ENCODE results near the gene IFNA6.
A peak's percentile ranks its signal among the peaks of the same experiment; 100 is the strongest.

Gene IFNA6

DNA sequence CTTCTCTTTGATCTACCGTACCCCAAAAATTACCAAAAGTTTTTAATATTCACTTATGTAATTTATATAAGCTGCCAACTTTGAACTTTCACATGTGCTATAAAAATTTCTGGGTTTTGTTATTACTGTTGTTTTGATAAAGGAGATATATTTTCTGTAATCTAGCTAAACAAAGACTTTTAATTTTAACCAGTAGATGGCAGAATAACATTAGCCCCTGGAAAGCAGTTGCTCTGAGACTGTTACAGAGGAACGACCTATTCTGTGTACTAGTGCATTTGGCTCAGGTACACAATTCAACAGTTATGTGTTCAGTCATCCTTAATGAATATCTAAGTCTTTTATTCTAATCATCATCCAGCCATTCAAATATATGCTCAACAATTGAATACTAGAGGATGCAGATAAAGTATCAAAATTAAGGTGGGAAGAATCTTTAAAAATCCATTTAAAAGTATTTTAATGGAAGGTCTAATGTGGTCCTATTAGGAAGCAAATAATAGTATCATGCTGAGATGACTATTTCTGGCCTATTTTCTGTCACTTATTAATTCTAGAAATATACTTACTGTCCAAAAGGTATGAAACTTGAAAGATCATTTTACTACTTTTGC lies 24.1 kb downstream of the IFNA6 start:
- DNase-seq, result peak in 2 of 3 experiments; percentile 43 to 59

- no peak for DNase-seq
These were observed 26.6 kb downstream of the IFNA6 start for GRCh38 chr9:21324047-21324446.

- DNase-seq, result peak in 1 of 3 experiments; percentile 28
These were observed 27.7 kb downstream of the IFNA6 start for GRCh38 chr9:21322911-21323461.

- no peak for DNase-seq
These were observed 30.2 kb downstream of the IFNA6 start for GRCh38 chr9:21320465-21320864.

DNA sequence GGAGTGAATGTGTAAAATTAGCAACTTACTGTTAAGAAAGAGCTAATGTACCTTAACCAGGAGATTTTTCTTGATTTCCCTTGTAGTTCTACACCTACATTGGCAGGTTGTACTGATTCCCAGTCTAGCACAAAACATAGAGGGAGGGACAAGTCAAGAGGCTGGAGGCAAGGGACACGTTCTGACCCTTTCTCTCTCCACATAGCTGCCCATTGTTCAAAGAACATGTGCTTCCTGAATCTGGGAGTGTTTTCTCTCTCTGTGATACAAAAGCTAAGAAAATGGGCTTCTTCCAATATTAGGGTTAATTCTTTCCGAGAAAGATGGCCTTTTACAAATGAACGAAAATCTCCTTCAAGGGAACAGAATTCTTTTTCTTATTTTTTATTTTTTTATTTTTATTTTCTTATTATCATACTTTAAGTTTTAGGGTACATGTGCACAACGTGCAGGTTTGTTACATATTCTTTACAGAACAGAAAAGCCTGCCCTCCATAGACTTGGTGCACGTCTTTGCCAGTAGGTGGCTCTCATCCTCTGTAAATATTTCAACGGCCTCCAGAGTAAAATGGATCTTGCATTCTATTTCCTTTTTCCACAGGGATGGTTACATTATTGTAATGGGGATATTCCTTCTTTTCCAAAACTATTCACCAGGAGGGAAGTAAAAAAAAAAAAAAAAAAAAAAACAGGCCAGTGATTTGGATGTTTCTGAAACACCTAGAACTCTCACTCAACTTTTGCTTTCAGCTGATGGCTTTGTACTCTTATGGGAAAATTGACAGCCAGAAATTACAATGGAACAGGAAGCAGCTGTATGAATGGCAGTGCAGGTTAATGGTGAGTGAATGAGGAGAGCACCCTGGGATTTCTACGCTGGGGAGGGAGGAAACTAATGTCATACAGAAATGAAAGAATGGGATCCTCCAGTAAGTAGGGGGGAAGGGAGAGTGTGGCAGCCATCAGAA lies 32.4 kb downstream of the IFNA6 start:
- peak; percentile 7 to 57 (median 13) for DNase-seq

DNA sequence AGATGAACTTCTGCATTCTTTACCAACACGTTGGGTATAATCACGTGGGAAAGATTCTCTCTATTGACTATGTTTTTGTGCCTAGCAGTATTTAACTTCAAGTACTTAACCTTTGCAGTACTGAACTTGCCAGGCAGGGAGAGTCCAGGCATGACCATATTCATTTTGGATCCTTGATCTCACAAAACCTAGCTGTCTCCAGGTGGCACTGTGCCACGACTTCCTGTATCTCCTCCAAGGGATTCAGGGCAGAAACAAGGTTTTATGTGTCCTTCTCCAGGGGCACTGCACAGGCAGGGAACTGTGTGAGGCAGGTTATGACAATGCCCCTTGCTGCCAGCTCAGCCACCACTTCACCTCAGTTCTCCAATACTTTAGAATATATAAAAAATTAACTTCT lies 33.8 kb downstream of the IFNA6 start:
- DNase-seq, result no peak

DNA sequence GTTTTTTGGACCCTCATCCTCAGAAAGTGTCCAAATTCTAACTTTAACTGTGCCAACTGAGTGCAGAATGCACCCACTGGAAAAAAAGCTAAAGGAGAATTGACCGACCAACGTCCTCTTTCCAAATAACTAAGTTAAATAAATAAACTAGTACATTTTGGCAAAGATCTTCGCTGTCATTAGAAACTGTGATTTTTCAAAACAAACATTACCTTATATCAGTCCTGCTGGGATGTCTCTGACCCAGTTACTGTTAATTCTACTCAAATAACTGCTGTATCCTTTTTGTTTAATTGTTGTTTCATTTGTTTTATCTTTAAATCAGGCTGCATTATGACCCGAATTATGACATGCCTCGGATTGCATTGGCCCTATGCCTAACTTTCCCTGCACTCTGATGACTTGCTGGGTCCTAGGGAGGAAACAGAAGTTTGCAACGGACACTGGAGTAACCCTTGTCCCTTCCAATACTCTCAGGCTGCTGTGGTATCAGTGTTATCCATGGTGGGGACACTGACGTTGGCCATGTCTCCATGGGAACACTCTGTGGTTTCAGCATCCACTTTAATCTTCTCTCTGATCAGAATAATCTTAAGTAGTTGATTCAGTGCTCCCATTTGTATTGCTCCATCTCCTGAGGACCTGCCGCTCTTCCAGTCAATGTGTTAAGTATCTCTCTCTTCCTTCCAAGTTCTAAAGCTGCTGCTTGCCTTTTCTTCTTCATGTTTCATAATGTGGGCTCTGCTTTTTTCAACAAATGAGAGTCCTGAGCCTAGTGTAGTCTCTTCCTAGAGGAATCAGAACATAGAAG lies 34.5 kb downstream of the IFNA6 start:
- no peak for DNase-seq

DNA sequence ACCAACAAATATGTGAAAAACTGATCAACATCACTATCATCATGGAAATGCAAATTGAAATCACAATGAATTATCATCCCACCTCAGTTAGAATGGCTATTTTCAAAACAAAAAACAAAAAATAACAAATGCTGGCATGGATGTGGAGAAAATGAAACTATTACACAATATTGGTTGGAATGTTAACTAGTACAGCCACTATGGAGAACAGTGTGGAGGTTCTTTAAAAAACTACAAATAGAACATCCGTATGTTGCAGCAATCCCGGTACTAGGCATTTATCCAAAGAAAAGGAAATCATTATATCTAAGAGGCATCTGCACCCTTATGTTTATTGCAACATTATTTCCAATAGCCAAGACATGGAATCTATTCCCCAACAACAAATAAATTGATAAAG lies 36.5 kb downstream of the IFNA6 start:
- no peak for DNase-seq

DNA sequence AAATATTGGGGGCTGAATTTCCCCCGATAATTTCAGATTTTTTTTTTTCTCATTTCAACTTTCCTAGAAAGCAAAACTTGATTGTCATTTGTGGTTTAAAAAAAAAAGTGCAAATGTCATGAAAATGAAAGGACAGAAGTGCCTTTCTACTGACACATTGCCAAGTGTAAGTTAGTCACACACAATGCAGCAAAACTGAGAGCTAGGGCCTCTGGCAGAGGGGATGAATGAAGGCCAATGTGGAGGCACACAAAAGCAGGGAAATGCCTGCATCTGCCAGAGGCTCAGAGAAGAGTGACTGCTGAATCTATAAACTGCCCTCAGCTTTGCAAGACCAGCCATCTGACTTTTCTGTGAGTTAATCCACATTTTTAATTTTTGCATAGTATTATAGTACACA lies 38.8 kb downstream of the IFNA6 start:
- DNase-seq, result no peak

DNA sequence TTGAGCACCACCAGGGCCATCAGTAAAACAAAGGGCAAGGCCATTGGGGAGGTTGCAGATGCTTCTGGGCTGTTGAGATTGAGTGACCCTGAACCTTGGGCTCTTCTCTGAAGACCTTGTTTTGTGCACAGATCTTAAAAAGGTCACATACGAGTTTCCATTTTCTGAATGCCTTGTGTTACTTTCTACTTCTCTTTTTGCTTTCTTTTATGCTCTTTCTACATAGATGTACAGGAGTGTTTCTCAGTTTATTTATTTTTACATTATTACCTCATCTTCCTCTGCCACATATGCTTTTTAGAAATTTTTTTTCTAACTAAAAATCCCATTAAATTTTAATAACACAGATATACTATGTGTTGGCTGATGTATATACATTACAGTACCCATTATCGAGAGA lies 45.5 kb downstream of the IFNA6 start, which contains the start of gene IFNA5:
Gene IFNA5 (minus strand): TSS at position 101 of the 400 bp plus-strand sequence. CDS start 57 bp downstream, at position 44.
- no peak for DNase-seq

Measured in NCI-H1417 (cell line).